H7 (cell line): Measurements from ENCODE around the gene AUH. TPM values are rescaled to one million over a fixed set of nuclear protein-coding genes. Genes with fewer than 3 reads are reported as not detected.

Experiments
- DNase-seq: peaks from one replicate; pipeline ENCODE4 v3.0.0; 2012
- H3K27me3 ChIP-seq: 2 replicates; pipeline ENCODE4 v1.6.0; 2011; ENCODE audit warnings: mild to moderate bottlenecking, low read length; ENCODE audit not compliant: control insufficient read depth, insufficient read depth
- H3K36me3 ChIP-seq: replicated peaks from 2 replicates; pipeline ENCODE4 v1.5.1; 2011; ENCODE audit warnings: low read length; ENCODE audit not compliant: control insufficient read depth, insufficient read depth
- H3K4me3 ChIP-seq: 2 replicates; pipeline ENCODE4 v1.5.1; 2011; ENCODE audit warnings: low read depth, mild to moderate bottlenecking, control low read depth, low read length, moderate library complexity; ENCODE audit not compliant: insufficient read depth
- total RNA-seq: library from RNA; depleted of rRNA; stranded (reverse); fragments of >200 nt; shearing (Covaris generic); gene quantifications from 2 replicates; pipeline ENCODE4 v1.2.3, GENCODE V29; 2014; rRNA removed

Gene AUH
- total RNA-seq, 1 experiment from 2014 or later, result 24.4 TPM

GRCh38 chr9:91177081-91177480, 184.6 kb downstream of the AUH start:
- Histone ChIP-seq H3K4me3 (no peak overlapping the region), H3K36me3 (no peaks in the 10 kb centered on the region), H3K27me3 (no peaks in the 10 kb centered on the region)
- no peak for DNase-seq

- no peaks in the 10 kb centered on the region for H3K36me3 ChIP-seq
- no peak overlapping the region for H3K4me3 ChIP-seq
- H3K27me3 ChIP-seq, result no peaks in the 10 kb centered on the region
- DNase-seq, result no peak
These were observed 185.3 kb downstream of the AUH start for GRCh38 chr9:91176426-91176825.

GRCh38 chr9:91174772-91175171, 186.9 kb downstream of the AUH start:
- Histone ChIP-seq H3K27me3 (no peaks in the 10 kb centered on the region), H3K4me3 (no peak overlapping the region), H3K36me3 (no peaks in the 10 kb centered on the region)
- no peak for DNase-seq

- H3K36me3 ChIP-seq, result no peaks in the 10 kb centered on the region
- H3K27me3 ChIP-seq, result no peaks in the 10 kb centered on the region
- H3K4me3 ChIP-seq, result no peak overlapping the region
- DNase-seq, result no peak
These were observed 189.4 kb downstream of the AUH start for GRCh38 chr9:91172329-91172728.

GRCh38 chr9:91170951-91171350, 190.8 kb downstream of the AUH start:
- Histone ChIP-seq H3K4me3 (no peak overlapping the region), H3K36me3 (no peaks in the 10 kb centered on the region), H3K27me3 (no peaks in the 10 kb centered on the region)
- DNase-seq, result no peak

GRCh38 chr9:91166796-91167366, 194.8 kb downstream of the AUH start:
- H3K36me3 ChIP-seq, result no peaks in the 10 kb centered on the region
- no peaks in the 10 kb centered on the region for H3K27me3 ChIP-seq
- H3K4me3 ChIP-seq, result no peak overlapping the region
- DNase-seq, result peak; percentile 10

GRCh38 chr9:91164724-91165520, 196.8 kb downstream of the AUH start:
- Histone ChIP-seq H3K27me3 (no peaks in the 10 kb centered on the region), H3K36me3 (no peaks in the 10 kb centered on the region), H3K4me3 (no peak overlapping the region)
- DNase-seq, result no peak

Other genes starting within 250 kb of the AUH start
- gene NFIL3, start 61.9 kb upstream of the AUH start, total RNA-seq, result 5.0 and 7.9 TPM in 2 replicates